Measurements from ENCODE around the gene RFC2.

Gene RFC2

GRCh38 chr7:74224511-74224832 is 29.7 kb downstream of the RFC2 start:
- TF ChIP-seq, protein P1, sequence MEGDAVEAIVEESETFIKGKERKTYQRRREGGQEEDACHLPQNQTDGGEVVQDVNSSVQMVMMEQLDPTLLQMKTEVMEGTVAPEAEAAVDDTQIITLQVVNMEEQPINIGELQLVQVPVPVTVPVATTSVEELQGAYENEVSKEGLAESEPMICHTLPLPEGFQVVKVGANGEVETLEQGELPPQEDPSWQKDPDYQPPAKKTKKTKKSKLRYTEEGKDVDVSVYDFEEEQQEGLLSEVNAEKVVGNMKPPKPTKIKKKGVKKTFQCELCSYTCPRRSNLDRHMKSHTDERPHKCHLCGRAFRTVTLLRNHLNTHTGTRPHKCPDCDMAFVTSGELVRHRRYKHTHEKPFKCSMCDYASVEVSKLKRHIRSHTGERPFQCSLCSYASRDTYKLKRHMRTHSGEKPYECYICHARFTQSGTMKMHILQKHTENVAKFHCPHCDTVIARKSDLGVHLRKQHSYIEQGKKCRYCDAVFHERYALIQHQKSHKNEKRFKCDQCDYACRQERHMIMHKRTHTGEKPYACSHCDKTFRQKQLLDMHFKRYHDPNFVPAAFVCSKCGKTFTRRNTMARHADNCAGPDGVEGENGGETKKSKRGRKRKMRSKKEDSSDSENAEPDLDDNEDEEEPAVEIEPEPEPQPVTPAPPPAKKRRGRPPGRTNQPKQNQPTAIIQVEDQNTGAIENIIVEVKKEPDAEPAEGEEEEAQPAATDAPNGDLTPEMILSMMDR (conservative IDR thresholded peaks at IDR 0.05; ENCODE audit: control insufficient read depth, insufficient read depth, low read depth, low read length) = no peak
- DNase-seq (ENCODE audit: low read depth) = no peak
- no peak overlapping the region for H3K4me3 ChIP-seq (ENCODE audit: control insufficient read depth, low read depth, low read length)

GRCh38 chr7:74223711-74224510 is 30.3 kb downstream of the RFC2 start:
- H3K4me3 ChIP-seq (ENCODE audit: control insufficient read depth, low read depth, low read length) = no peak overlapping the region
- no peak for DNase-seq (ENCODE audit: low read depth)
- TF ChIP-seq, protein P1 (conservative IDR thresholded peaks at IDR 0.05; ENCODE audit: control insufficient read depth, insufficient read depth, low read depth, low read length) = no peak

DNA sequence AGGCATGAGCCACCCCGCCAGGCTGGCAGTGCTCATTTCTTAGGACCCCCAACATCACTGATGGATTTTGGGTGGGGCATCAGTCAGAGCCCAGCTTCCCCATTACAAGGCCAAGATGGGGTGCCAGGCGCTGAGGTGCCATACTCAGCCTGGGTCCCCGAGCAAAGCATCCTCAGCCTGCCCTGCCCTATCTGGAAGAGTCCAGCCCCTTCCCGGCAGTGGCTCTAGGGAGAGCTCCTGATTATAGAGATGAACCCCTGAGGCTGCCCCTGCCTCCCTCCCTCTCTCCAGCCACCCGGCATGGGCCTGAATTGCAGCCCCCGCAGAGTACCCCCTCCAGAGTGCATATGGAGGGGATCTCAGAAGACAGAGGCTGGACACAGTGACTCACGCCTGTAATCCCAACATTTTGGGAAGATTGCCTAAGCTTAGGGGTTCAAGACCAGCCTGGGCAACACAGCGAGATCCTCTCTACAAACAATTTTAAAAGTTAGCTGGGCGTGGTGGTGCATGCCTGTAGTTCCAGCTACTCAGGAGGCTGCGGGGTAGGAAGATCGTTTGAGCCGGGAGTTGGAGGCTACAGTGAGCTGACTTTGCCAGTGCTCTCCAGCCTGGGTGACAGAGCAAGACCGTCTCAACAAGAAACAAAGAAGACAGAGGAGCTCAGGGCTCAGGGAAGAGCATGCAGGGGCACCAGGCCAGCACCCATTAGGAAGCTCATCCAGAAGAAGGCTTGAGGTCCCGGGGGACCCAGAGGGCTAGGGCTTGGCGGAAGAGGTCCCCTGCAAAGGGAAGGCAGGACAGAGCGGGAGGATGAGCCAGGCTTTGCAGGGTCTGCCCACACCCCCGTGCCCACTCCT is 31.1 kb downstream of the RFC2 start:
- no peak overlapping the region for H3K4me3 ChIP-seq (ENCODE audit: control insufficient read depth, low read depth, low read length)
- TF ChIP-seq, protein P1 (conservative IDR thresholded peaks at IDR 0.05; ENCODE audit: control insufficient read depth, insufficient read depth, low read depth, low read length) = no peak
- no peak for DNase-seq (ENCODE audit: low read depth)

GRCh38 chr7:74221713-74222112 is 32.5 kb downstream of the RFC2 start:
- TF ChIP-seq, protein P1 (conservative IDR thresholded peaks at IDR 0.05; ENCODE audit: control insufficient read depth, insufficient read depth, low read depth, low read length) = no peak
- DNase-seq (ENCODE audit: low read depth) = no peak
- no peak overlapping the region for H3K4me3 ChIP-seq (ENCODE audit: control insufficient read depth, low read depth, low read length)

DNA sequence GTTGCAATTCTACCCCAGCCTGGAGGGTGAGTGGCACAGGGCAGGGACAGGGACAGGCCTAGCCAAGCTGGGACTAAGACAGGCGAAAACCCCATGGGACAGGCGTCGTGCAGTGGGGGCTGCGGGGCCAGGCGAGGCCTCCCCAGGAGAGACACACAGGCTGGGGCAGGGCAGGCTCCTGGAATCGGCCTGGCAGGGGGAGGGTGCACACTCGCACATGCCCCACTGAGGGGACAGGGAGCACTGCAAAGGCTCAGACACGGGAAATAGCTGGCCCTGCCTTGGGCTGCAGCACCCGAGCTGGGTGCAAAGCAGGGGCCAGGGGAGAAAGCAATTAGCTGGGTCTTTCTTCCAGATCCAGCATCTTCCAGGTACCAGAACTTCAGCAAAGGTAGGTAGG is 34.0 kb downstream of the RFC2 start:
- TF ChIP-seq, protein P1 (conservative IDR thresholded peaks at IDR 0.05; ENCODE audit: control insufficient read depth, insufficient read depth, low read depth, low read length) = no peak
- DNase-seq (ENCODE audit: low read depth) = no peak
- H3K4me3 ChIP-seq (ENCODE audit: control insufficient read depth, low read depth, low read length) = no peak overlapping the region

GRCh38 chr7:74219416-74219815 is 34.8 kb downstream of the RFC2 start:
- no peak for DNase-seq (ENCODE audit: low read depth)

More at GRCh38 chr7:74219416-74219815, 34.8 kb downstream of the RFC2 start:
- H3K4me3 ChIP-seq (ENCODE audit: control insufficient read depth, low read depth, low read length) = no peak overlapping the region
- TF ChIP-seq, protein P1 (conservative IDR thresholded peaks at IDR 0.05; ENCODE audit: control insufficient read depth, insufficient read depth, low read depth, low read length) = no peak

Measured in fibroblast of mammary gland (primary cell).